PC-3 (cell line): ENCODE data around the gene MCEMP1. TPM values are rescaled to one million over a fixed set of nuclear protein-coding genes. Genes with fewer than 3 reads are reported as not detected.

Source experiments
- ATAC-seq: fragments of 200-7000 bp; cut with Tn5 transposase; 2 replicates; pipeline ENCODE4 v1.9.1; 2020; ENCODE audit warnings: mild to moderate bottlenecking, moderate library complexity
- BruUV-seq: library from RNA; stranded (reverse); fragments of 400-500 nt; replicated peaks from 2 replicates; lab custom pipeline; 2021; lab: Mats Ljungman, UMichigan
- CTCF ChIA-PET: fragments of 300-600 bp; sonication (Branson Sonifier 250); formaldehyde crosslinking; loops from one replicate; lab custom pipeline; 2022; ENCODE audit warnings: antibody characterized with exemption; lab: Charles Lee
- POLR2A ChIA-PET: fragments of 300-600 bp; sonication (Branson Sonifier 250); formaldehyde crosslinking; loops from one replicate; lab custom pipeline; 2022; ENCODE audit warnings: antibody characterized with exemption; ENCODE audit not compliant: unreplicated experiment; lab: Charles Lee
- DNase-seq: peaks from one replicate; pipeline ENCODE4 v3.0.0-alpha.2; 2015
- H2AFZ ChIP-seq: fragments of 300-600 bp; sonication (generic); 2 replicates; pipeline ENCODE4 v1.6.0; 2016; ENCODE audit warnings: antibody characterized with exemption, low read length
- H3F3A ChIP-seq: fragments of 300-600 bp; sonication (generic); one replicate; pipeline ENCODE4 v1.6.0; 2017; ENCODE audit warnings: antibody characterized with exemption, low read length, control low read depth, mild to moderate bottlenecking; ENCODE audit not compliant: unreplicated experiment
- H3K27ac ChIP-seq: fragments of 300-600 bp; sonication (generic); 2 replicates; pipeline ENCODE4 v1.5.1; 2016; ENCODE audit warnings: mild to moderate bottlenecking, low read length
- H3K27me3 ChIP-seq: fragments of 300-600 bp; sonication (generic); 2 replicates; pipeline ENCODE4 v1.6.1; 2016; ENCODE audit warnings: low read length, mixed read lengths
- H3K36me3 ChIP-seq: fragments of 300-600 bp; sonication (generic); 2 replicates; pipeline ENCODE4 v1.6.1; 2016; ENCODE audit warnings: low read depth, mixed run types, low read length, mixed read lengths
- H3K4me1 ChIP-seq: fragments of 300-600 bp; sonication (generic); 2 replicates; pipeline ENCODE4 v1.5.1; 2016; ENCODE audit warnings: low read length; ENCODE audit not compliant: insufficient read depth
- H3K4me2 ChIP-seq: fragments of 300-600 bp; sonication (generic); 2 replicates; pipeline ENCODE4 v1.6.0; 2016; ENCODE audit warnings: low read length
- H3K4me3 ChIP-seq: fragments of 300-600 bp; sonication (generic); 2 replicates; pipeline ENCODE4 v1.5.1; 2016; ENCODE audit warnings: mild to moderate bottlenecking, low read length, mixed read lengths
- H3K79me2 ChIP-seq: fragments of 300-600 bp; sonication (generic); 2 replicates; pipeline ENCODE4 v1.6.1; 2017; ENCODE audit warnings: low read length, mixed read lengths
- H3K9ac ChIP-seq: fragments of 300-600 bp; sonication (generic); 2 replicates; pipeline ENCODE4 v1.6.0; 2016; ENCODE audit warnings: mild to moderate bottlenecking, low read length
- H3K9me2 ChIP-seq: fragments of 300-600 bp; sonication (generic); replicated peaks from 2 replicates; pipeline ENCODE4 v1.6.1; 2016; ENCODE audit warnings: mixed run types, low read length, mixed read lengths
- H3K9me3 ChIP-seq: fragments of 300-600 bp; sonication (generic); 2 replicates; pipeline ENCODE4 v1.6.1; 2016; ENCODE audit warnings: low read length, mixed read lengths
- H4K20me1 ChIP-seq: fragments of 300-600 bp; sonication (generic); 2 replicates; pipeline ENCODE4 v1.6.1; 2016; ENCODE audit warnings: low read length, mixed read lengths
- EZH2 ChIP-seq: fragments of 300-600 bp; sonication (generic); IDR thresholded peaks from one replicate; pipeline ENCODE4 v1.6.1; 2017; ENCODE audit warnings: antibody characterized with exemption, mild to moderate bottlenecking, low read length; ENCODE audit not compliant: unreplicated experiment
- EZH2phosphoT487 ChIP-seq: fragments of 300-600 bp; sonication (generic); IDR thresholded peaks from 2 replicates; pipeline ENCODE4 v1.6.1; 2018; ENCODE audit warnings: mild to moderate bottlenecking, antibody characterized with exemption, low read length, borderline replicate concordance
- intact Hi-C: fragments of 100-400 bp; cut with micrococcal nuclease; formaldehyde crosslinking; loops from 2 replicates; pipeline ENCODE4 v1.9.0; 2023
- total RNA-seq: library from RNA; depleted of rRNA; stranded (reverse); fragments of >200 nt; gene quantifications from 2 replicates; pipeline ENCODE4 v1.2.3, GENCODE V29; 2014
- TF ChIP-seq, protein P1 (sequence below): fragments of 300-600 bp; sonication (generic); conservative IDR thresholded peaks from 2 replicates; pipeline ENCODE4 v1.5.1; 2017; ENCODE audit warnings: antibody characterized with exemption, low read depth, mild to moderate bottlenecking, low read length

MCEMP1 gene
- total RNA-seq, 1 experiment from 2014 or later, result not detected

DNA sequence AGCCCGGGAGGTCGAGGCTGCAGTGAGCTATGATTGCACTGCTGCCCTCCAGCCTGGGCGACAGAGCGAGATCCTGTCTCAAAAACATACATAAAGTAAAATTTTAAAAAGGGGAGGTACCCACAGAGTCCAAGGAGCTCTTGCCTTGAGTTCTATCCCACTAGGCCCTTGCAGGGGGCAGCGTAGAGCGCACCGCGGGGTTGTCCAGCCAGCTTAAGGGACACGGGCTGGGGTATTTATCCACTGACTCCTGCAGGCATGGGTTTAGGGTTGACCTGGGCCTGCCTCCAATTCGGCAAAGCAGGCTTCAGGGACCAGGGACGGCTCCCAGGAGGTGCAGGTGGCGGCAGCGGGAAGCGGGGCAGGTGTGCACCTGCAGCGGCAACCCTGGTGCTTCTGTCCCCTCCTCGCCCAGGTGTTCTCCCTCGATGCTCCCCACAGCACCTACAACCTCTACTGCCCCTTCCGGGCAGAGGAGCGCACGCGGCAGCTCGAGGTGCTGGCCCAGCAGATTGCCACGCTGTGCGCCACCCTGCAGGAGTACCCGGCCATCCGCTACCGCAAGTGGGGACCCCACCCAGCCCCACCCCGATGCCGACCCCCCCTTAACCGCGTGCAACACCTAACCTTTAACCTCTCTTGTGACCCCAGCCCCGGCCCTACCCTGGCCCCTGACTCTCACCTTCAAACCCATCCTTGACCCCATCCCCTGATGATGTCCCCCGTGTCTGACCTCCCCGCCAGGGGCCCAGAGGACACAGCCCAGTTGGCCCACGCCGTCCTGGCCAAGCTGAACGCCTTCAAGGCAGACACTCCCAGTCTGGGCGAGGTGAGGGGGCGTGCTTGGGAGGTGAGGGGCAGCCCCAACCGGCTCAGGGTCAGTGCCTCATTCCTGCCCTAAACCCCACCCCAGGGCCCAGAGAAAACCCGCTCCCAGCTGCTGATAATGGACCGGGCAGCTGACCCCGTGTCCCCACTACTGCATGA lies 35.3 kb upstream of the MCEMP1 start:
- ChIA-PET CTCF (interaction anchor here (0.5 to 0.6 kb wide), 2 partner anchors 10 to 279 kb away, joined by 3 read pairs; no protein-coding TSS in a partner anchor), POLR2A (no interaction called here)
- Histone ChIP-seq H3K36me3 (peaks cover 5% of the 10 kb centered on the region; the same call in 1 of the 2 replicates), H4K20me1 (no peaks in the 10 kb centered on the region), H3K9me3 (no peaks in the 10 kb centered on the region), H3K27ac (no peak overlapping the region), H3K4me3 (no peak overlapping the region), H3K4me1 (peaks cover 2% of the 10 kb centered on the region; the same call in 1 of the 2 replicates), H3K9me2 (no peaks in the 10 kb centered on the region), H3K79me2 (peaks cover 23% of the 10 kb centered on the region), H3K27me3 (no peaks in the 10 kb centered on the region), H3K9ac (no peak overlapping the region), H3F3A (no peaks in the 10 kb centered on the region), H2AFZ (no peak overlapping the region), H3K4me2 (no peak overlapping the region)
- intact Hi-C loops, result no loop called here
- TF ChIP-seq EZH2phosphoT487, result no peak
- TF ChIP-seq, protein P1, sequence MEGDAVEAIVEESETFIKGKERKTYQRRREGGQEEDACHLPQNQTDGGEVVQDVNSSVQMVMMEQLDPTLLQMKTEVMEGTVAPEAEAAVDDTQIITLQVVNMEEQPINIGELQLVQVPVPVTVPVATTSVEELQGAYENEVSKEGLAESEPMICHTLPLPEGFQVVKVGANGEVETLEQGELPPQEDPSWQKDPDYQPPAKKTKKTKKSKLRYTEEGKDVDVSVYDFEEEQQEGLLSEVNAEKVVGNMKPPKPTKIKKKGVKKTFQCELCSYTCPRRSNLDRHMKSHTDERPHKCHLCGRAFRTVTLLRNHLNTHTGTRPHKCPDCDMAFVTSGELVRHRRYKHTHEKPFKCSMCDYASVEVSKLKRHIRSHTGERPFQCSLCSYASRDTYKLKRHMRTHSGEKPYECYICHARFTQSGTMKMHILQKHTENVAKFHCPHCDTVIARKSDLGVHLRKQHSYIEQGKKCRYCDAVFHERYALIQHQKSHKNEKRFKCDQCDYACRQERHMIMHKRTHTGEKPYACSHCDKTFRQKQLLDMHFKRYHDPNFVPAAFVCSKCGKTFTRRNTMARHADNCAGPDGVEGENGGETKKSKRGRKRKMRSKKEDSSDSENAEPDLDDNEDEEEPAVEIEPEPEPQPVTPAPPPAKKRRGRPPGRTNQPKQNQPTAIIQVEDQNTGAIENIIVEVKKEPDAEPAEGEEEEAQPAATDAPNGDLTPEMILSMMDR, result peak; percentile 38; the same call in 1 of the 2 replicates
- DNase-seq (no peak), ATAC-seq (no peak)
- BruUV-seq, result no TSS peak

DNA sequence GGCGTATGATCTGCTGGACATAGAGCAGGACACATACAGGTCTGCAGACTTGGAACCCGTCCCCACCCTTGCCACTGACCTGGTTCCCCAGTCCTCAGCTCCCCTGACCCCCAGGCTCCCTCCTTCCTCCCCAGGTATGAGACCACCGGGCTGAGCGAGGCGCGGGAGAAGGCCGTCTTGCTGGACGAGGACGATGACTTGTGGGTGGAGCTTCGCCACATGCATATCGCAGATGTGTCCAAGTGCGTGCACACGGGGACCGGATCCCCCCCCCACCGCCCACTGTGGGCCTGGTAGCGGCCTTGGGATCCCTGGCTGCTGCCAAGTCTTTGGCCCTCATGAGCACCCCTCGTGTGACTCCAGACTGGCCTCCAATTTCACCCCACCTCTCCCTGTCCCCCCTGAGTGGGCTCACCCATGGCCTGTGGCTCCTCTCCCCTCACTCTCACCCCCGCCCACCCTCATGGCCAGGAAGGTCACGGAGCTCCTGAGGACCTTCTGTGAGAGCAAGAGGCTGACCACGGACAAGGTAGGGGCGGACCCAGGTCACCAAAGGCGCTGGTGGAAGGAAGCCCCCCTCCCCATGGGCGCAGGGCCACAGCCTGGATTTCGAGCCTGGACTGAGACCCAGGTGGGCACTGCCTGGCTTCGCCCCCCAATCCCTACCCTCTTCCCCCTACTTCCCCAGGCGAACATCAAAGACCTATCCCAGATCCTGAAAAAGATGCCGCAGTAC lies 34.4 kb upstream of the MCEMP1 start:
- no TSS peak for BruUV-seq
- CTCF ChIA-PET, result no interaction called here

More for the DNA sequence above, 34.4 kb upstream of the MCEMP1 start:
- POLR2A ChIA-PET, result no interaction called here
- Histone ChIP-seq H3K27me3 (no peaks in the 10 kb centered on the region), H3K36me3 (peaks cover 7% of the 10 kb centered on the region; the same call in 1 of the 2 replicates), H3K4me3 (no peak overlapping the region), H4K20me1 (no peaks in the 10 kb centered on the region), H3K79me2 (peaks cover 19% of the 10 kb centered on the region), H3K4me1 (no peaks in the 10 kb centered on the region), H3F3A (no peaks in the 10 kb centered on the region), H3K9me3 (no peaks in the 10 kb centered on the region), H3K27ac (no peak overlapping the region), H3K4me2 (no peak overlapping the region), H2AFZ (no peak overlapping the region), H3K9me2 (no peaks in the 10 kb centered on the region), H3K9ac (no peak overlapping the region)
- ATAC-seq, result no peak
- TF ChIP-seq EZH2, result no peak
- TF ChIP-seq, protein P1, result no peak
- no peak for DNase-seq
- intact Hi-C loops, result no loop called here
